Measurements from ENCODE around the gene AGK. TPM values are rescaled to one million over a fixed set of nuclear protein-coding genes. Genes with fewer than 3 reads are reported as not detected.
"Not testable (repeated sequence)": the region's sequence is repeated elsewhere in the genome, so short reads cannot be mapped to it uniquely, and the experiment has no call there.

AGK gene
- total RNA-seq, 1 donor from 2014 or later = 35.0 TPM

DNA sequence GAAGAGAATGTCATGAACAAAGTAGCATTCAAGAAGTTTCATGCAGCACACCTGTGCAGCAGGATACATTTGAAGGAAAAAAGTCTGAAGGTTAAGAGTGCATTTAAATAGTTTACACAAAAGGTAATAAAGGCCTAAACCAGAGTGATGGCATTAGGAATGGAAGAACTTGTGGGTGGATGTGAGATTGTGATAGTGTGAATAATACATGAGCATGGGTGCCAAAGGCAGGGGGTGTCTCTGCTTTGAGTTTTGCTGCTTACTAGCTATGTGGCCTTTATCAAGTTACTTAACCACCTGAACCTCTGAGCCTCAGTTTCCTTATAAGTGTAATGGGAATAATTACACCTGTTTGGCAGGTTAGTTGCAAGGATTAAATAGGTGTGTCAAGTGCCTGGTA is 21.0 kb downstream of the AGK start:
- no peak overlapping the region for H3K4me3 Mint-ChIP-seq
- peaks cover 28% of the 10 kb centered on the region for H3K36me3 Mint-ChIP-seq
- DNase-seq (ENCODE audit: low spot score in 2 of 2, unreplicated experiment in 2 of 2) = no peak
- TF ChIP-seq, protein P1, sequence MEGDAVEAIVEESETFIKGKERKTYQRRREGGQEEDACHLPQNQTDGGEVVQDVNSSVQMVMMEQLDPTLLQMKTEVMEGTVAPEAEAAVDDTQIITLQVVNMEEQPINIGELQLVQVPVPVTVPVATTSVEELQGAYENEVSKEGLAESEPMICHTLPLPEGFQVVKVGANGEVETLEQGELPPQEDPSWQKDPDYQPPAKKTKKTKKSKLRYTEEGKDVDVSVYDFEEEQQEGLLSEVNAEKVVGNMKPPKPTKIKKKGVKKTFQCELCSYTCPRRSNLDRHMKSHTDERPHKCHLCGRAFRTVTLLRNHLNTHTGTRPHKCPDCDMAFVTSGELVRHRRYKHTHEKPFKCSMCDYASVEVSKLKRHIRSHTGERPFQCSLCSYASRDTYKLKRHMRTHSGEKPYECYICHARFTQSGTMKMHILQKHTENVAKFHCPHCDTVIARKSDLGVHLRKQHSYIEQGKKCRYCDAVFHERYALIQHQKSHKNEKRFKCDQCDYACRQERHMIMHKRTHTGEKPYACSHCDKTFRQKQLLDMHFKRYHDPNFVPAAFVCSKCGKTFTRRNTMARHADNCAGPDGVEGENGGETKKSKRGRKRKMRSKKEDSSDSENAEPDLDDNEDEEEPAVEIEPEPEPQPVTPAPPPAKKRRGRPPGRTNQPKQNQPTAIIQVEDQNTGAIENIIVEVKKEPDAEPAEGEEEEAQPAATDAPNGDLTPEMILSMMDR (IDR thresholded peaks at IDR 0.05; ENCODE audit: unreplicated experiment) = no peak
- no peak overlapping the region for H3K27ac Mint-ChIP-seq
- H3K4me1 Mint-ChIP-seq = no peaks in the 10 kb centered on the region
- no peaks in the 10 kb centered on the region for H3K27me3 Mint-ChIP-seq (ENCODE audit: low read depth)
- peaks cover 20% of the 10 kb centered on the region for H3K9me3 Mint-ChIP-seq

DNA sequence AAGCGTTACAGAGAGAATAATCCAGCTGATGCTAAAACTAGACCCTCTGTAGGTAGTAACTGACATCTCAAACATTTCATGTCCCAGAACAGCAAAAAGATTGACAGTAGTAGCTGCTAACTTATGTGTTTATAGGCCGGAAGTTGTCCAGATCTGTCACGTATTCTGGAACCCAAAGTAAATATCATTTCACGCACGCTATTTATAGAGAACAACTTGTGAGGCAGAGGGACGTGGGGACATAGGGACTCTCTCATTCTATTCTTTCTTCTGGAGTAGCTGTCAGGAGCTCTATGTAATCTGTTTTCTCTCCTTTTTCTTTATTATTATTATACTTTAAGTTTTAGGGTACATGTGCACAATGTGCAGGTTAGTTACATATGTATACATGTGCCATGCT is 22.3 kb downstream of the AGK start:
- Mint-ChIP-seq H3K27ac (no peak overlapping the region), H3K36me3 (peaks cover 31% of the 10 kb centered on the region), H3K9me3 (peaks cover 20% of the 10 kb centered on the region), H3K4me3 (no peak overlapping the region), H3K27me3 (ENCODE audit: low read depth) (no peaks in the 10 kb centered on the region), H3K4me1 (no peaks in the 10 kb centered on the region)
- TF ChIP-seq, protein P1 (IDR thresholded peaks at IDR 0.05; ENCODE audit: unreplicated experiment) = no peak
- DNase-seq (ENCODE audit: low spot score in 2 of 2, unreplicated experiment in 2 of 2) = no peak

DNA sequence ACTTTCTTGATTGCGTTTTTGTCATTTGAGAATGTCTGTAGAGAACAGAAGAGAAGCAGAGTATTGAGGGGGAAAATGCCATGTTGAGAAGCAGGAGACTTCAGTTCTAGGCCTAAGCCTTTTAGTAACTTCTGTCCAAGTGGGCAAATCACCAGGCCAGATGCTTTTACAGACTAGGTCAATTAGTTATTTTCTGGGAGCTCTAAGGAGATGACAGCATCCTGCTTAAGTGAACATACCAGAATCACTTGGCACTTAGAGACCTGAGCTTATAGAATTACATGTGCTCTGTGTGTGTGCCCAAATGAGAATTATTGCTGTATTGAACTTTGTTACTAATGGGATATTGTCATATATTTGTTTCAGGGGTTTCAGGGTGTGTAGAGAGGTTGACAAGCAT is 24.0 kb downstream of the AGK start:
- Mint-ChIP-seq H3K9me3 (peaks cover 20% of the 10 kb centered on the region), H3K4me1 (no peaks in the 10 kb centered on the region)

DNA sequence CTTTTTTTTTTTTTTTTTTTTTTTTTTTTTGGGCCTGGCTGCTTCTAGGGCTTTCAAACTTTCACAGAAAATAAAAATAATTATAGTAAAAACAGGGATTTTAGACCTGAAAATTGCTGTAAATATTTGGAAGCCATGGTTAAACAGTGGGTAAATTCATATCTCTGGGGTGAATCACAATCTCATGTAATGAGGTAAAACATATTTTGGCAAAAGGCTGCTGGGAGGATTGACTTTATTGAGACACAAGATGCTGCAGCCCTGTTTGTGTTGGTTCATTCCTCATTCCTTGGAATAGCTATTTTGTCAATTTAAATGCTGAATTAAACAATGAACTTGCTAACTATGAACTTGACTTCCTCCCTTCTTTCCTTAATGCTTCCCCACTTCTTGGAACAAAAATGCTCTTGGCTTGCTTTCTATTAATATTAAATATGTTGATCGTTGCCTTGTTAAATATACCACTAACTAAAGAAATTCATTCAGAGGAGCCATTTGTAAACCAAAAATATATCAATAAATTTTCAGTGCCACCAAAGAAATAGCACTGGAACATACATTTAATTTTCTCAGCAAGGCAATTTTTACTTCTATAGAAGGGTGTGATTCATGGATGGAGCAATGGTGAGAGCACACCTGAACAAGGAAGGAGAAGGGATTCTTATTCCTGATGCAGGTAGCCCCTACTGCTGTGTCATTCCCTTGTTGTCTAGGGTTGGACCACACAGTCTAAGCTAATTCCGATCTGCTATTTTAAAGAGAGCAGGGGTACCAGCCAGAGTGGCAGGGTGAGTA is 24.6 kb downstream of the AGK start:
- Mint-ChIP-seq H3K27me3 (ENCODE audit: low read depth) (no peaks in the 10 kb centered on the region), H3K36me3 (peaks cover 28% of the 10 kb centered on the region), H3K4me3 (no peak overlapping the region), H3K9me3 (peaks cover 20% of the 10 kb centered on the region), H3K4me1 (no peaks in the 10 kb centered on the region), H3K27ac (no peak overlapping the region)
- no peak for DNase-seq (ENCODE audit: low spot score in 2 of 2, unreplicated experiment in 2 of 2)
- TF ChIP-seq, protein P1 (IDR thresholded peaks at IDR 0.05; ENCODE audit: unreplicated experiment) = no peak

More for the DNA sequence above, 24.0 kb downstream of the AGK start:
- DNase-seq (ENCODE audit: low spot score in 2 of 2, unreplicated experiment in 2 of 2) = no peak
- H3K4me3 Mint-ChIP-seq = no peak overlapping the region
- no peaks in the 10 kb centered on the region for H3K27me3 Mint-ChIP-seq (ENCODE audit: low read depth)
- peaks cover 28% of the 10 kb centered on the region for H3K36me3 Mint-ChIP-seq
- no peak overlapping the region for H3K27ac Mint-ChIP-seq
- TF ChIP-seq, protein P1 (IDR thresholded peaks at IDR 0.05; ENCODE audit: unreplicated experiment) = no peak

DNA sequence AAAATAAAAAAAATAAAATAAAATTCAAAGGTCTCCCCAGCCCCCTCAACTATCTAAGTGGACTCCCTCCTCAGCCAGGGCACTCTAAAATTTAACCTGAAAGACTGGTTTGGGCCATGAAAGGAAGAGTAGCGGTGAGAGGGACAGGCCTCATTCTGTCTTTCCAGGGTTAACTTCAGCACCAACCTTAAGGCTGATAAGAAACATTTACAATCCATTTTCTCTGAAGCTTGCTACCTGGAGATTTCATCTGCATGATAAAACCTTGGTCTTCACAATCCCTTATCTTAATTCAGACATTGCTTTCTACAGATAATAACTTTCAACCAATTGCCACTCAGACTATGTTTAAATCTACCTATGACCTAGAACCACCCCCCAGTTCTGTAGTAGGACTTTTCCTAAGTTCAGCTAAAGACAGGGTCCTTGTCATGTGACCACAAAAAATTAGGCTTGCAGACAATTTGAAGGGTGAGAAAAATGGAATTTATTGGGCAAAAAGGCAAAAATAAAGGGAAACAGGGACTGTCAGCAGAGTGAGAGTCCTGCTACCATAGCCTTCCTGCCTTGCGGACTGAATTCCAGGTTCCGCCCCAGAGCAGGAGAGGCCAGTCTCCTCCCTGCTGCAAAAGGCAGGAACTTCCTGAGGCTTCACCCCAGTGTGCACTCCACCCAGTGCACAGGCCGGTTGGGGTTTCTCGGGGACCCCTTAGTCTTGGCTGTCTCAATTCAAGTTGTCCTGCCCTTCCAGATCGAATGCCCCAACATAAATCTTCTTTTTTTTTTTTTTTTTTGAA is 26.0 kb downstream of the AGK start:
- no peaks in the 10 kb centered on the region for H3K27me3 Mint-ChIP-seq (ENCODE audit: low read depth)
- peaks cover 32% of the 10 kb centered on the region for H3K36me3 Mint-ChIP-seq
- TF ChIP-seq, protein P1 (IDR thresholded peaks at IDR 0.05; ENCODE audit: unreplicated experiment) = no peak
- no peak for DNase-seq (ENCODE audit: low spot score in 2 of 2, unreplicated experiment in 2 of 2)
- H3K27ac Mint-ChIP-seq = no peak overlapping the region
- H3K4me3 Mint-ChIP-seq = no peak overlapping the region
- peaks cover 20% of the 10 kb centered on the region for H3K9me3 Mint-ChIP-seq
- no peaks in the 10 kb centered on the region for H3K4me1 Mint-ChIP-seq

DNA sequence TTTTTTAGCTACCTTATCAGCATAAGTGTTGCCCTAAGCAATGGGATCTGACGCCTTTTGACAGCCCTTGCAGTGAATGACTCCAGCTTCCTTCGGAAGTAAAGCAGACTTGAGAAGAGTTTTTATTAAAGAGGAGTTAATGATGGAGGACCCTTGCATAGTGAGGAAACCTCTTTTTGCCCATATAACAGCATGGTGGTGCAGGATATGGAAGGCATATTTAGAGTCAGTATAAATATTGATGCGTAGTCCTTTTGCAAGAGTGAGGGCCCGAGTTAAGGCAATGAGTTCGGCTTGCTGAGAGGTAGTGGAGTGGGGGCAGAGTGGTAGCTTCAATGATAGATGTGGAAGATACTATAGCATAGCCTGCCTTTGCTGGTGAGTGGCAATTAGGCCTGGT is 28.7 kb downstream of the AGK start:
- H3K4me1 Mint-ChIP-seq; H3K27ac Mint-ChIP-seq; H3K4me3 Mint-ChIP-seq; DNase-seq (ENCODE audit: low spot score in 2 of 2, unreplicated experiment in 2 of 2); H3K27me3 Mint-ChIP-seq (ENCODE audit: low read depth): not testable (repeated sequence)
- H3K36me3 Mint-ChIP-seq = peaks cover 36% of the 10 kb centered on the region
- peaks cover 22% of the 10 kb centered on the region for H3K9me3 Mint-ChIP-seq

DNA sequence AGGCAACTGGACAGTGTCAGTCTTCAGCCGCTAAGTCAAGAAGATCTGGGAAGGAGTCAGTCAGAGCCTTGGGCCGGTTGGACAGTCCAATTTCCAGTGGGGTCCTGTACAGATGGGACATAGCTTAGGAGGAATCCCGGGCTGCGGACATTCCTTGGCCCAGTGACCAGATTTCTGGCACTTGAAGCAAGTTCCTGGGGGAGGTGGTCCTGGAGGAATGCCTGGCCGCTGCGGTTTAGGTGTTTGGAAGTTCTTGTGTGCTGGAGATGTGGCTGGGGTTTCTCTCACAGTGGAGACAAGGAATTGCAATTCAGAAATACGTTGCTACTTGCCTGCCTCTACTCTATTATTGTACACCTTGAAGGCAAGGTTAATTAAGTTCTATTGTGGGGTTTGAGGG is 30.9 kb downstream of the AGK start:
- H3K4me3 Mint-ChIP-seq; H3K4me1 Mint-ChIP-seq; H3K27me3 Mint-ChIP-seq (ENCODE audit: low read depth); H3K27ac Mint-ChIP-seq; H3K9me3 Mint-ChIP-seq; DNase-seq (ENCODE audit: low spot score in 2 of 2, unreplicated experiment in 2 of 2): not testable (repeated sequence)
- peaks cover 25% of the 10 kb centered on the region for H3K36me3 Mint-ChIP-seq
